Measurements from ENCODE around the gene PLCL2.

The PLCL2 gene

GRCh38 chr3:17039594-17039993 is 154.8 kb downstream of the PLCL2 start:
- Mint-ChIP-seq H3K36me3 (ENCODE audit: low read depth) (peaks cover 35% of the 10 kb centered on the region), H3K4me1 (ENCODE audit: low read depth) (peaks cover 39% of the 10 kb centered on the region)

GRCh38 chr3:17040322-17040989 is 155.7 kb downstream of the PLCL2 start:
- H3K36me3 Mint-ChIP-seq (ENCODE audit: low read depth) = peaks cover 38% of the 10 kb centered on the region

More at GRCh38 chr3:17039594-17039993, 154.8 kb downstream of the PLCL2 start:
- no peak for DNase-seq (ENCODE audit: low spot score)
- Mint-ChIP-seq H3K27ac (no peak overlapping the region), H3K27me3 (ENCODE audit: low read depth) (no peaks in the 10 kb centered on the region), H3K4me3 (no peak overlapping the region), H3K9me3 (no peaks in the 10 kb centered on the region)

GRCh38 chr3:17040990-17041377 is 156.2 kb downstream of the PLCL2 start:
- Mint-ChIP-seq H3K36me3 (ENCODE audit: low read depth) (peaks cover 40% of the 10 kb centered on the region), H3K4me1 (ENCODE audit: low read depth) (peaks cover 41% of the 10 kb centered on the region), H3K9me3 (no peaks in the 10 kb centered on the region), H3K27ac (no peak overlapping the region), H3K4me3 (no peak overlapping the region), H3K27me3 (ENCODE audit: low read depth) (no peaks in the 10 kb centered on the region)
- no peak for DNase-seq (ENCODE audit: low spot score)

More at GRCh38 chr3:17040322-17040989, 155.7 kb downstream of the PLCL2 start:
- no peak overlapping the region for H3K4me3 Mint-ChIP-seq
- H3K27me3 Mint-ChIP-seq (ENCODE audit: low read depth) = no peaks in the 10 kb centered on the region
- no peak for DNase-seq (ENCODE audit: low spot score)
- H3K4me1 Mint-ChIP-seq (ENCODE audit: low read depth) = peaks cover 40% of the 10 kb centered on the region
- no peaks in the 10 kb centered on the region for H3K9me3 Mint-ChIP-seq
- H3K27ac Mint-ChIP-seq = no peak overlapping the region

GRCh38 chr3:17044855-17045254 is 160.1 kb downstream of the PLCL2 start:
- peak overlapping the region; percentile 31 for H3K4me3 Mint-ChIP-seq
- H3K9me3 Mint-ChIP-seq = peaks cover 8% of the 10 kb centered on the region
- peak overlapping the region; percentile 47 for H3K27ac Mint-ChIP-seq
- DNase-seq (ENCODE audit: low spot score) = no peak
- H3K36me3 Mint-ChIP-seq (ENCODE audit: low read depth) = peaks cover 68% of the 10 kb centered on the region
- H3K27me3 Mint-ChIP-seq (ENCODE audit: low read depth) = no peaks in the 10 kb centered on the region
- H3K4me1 Mint-ChIP-seq (ENCODE audit: low read depth) = peaks cover 50% of the 10 kb centered on the region

GRCh38 chr3:17045705-17046104 is 160.9 kb downstream of the PLCL2 start:
- Mint-ChIP-seq H3K27me3 (ENCODE audit: low read depth) (no peaks in the 10 kb centered on the region), H3K36me3 (ENCODE audit: low read depth) (peaks cover 75% of the 10 kb centered on the region), H3K27ac (peak overlapping the region; percentile 61), H3K4me3 (no peak overlapping the region), H3K9me3 (peaks cover 16% of the 10 kb centered on the region), H3K4me1 (ENCODE audit: low read depth) (peaks cover 48% of the 10 kb centered on the region)
- no peak for DNase-seq (ENCODE audit: low spot score)

GRCh38 chr3:17046623-17047022 is 161.9 kb downstream of the PLCL2 start:
- no peaks in the 10 kb centered on the region for H3K27me3 Mint-ChIP-seq (ENCODE audit: low read depth)
- H3K4me3 Mint-ChIP-seq = peak overlapping the region; percentile 2
- H3K27ac Mint-ChIP-seq = no peak overlapping the region
- H3K36me3 Mint-ChIP-seq (ENCODE audit: low read depth) = peaks cover 72% of the 10 kb centered on the region
- H3K9me3 Mint-ChIP-seq = peaks cover 22% of the 10 kb centered on the region
- H3K4me1 Mint-ChIP-seq (ENCODE audit: low read depth) = peaks cover 44% of the 10 kb centered on the region
- DNase-seq (ENCODE audit: low spot score) = no peak

- no peaks in the 10 kb centered on the region for H3K27me3 Mint-ChIP-seq (ENCODE audit: low read depth)
- no peak for DNase-seq (ENCODE audit: low spot score)
- peak overlapping the region; percentile 34 for H3K27ac Mint-ChIP-seq
- peaks cover 78% of the 10 kb centered on the region for H3K36me3 Mint-ChIP-seq (ENCODE audit: low read depth)
- H3K4me3 Mint-ChIP-seq = peak overlapping the region; percentile 2
- peaks cover 47% of the 10 kb centered on the region for H3K4me1 Mint-ChIP-seq (ENCODE audit: low read depth)
- peaks cover 26% of the 10 kb centered on the region for H3K9me3 Mint-ChIP-seq
Measured at GRCh38 chr3:17047162-17047561, 162.4 kb downstream of the PLCL2 start.

GRCh38 chr3:17047894-17048293 is 163.1 kb downstream of the PLCL2 start:
- Mint-ChIP-seq H3K4me1 (ENCODE audit: low read depth) (peaks cover 50% of the 10 kb centered on the region), H3K9me3 (peaks cover 26% of the 10 kb centered on the region), H3K4me3 (peak overlapping the region; percentile 40), H3K36me3 (ENCODE audit: low read depth) (peaks cover 77% of the 10 kb centered on the region), H3K27me3 (ENCODE audit: low read depth) (no peaks in the 10 kb centered on the region), H3K27ac (peak overlapping the region; percentile 58)
- DNase-seq (ENCODE audit: low spot score) = no peak

- DNase-seq (ENCODE audit: low spot score) = no peak
- H3K4me1 Mint-ChIP-seq (ENCODE audit: low read depth) = peaks cover 50% of the 10 kb centered on the region
- no peak overlapping the region for H3K27ac Mint-ChIP-seq
- peaks cover 83% of the 10 kb centered on the region for H3K36me3 Mint-ChIP-seq (ENCODE audit: low read depth)
- no peak overlapping the region for H3K4me3 Mint-ChIP-seq
- H3K27me3 Mint-ChIP-seq (ENCODE audit: low read depth) = no peaks in the 10 kb centered on the region
- peaks cover 34% of the 10 kb centered on the region for H3K9me3 Mint-ChIP-seq
Measured at GRCh38 chr3:17050071-17050470, 165.3 kb downstream of the PLCL2 start.

- H3K4me1 Mint-ChIP-seq (ENCODE audit: low read depth) = peaks cover 49% of the 10 kb centered on the region
- no peak for DNase-seq (ENCODE audit: low spot score)
- no peaks in the 10 kb centered on the region for H3K27me3 Mint-ChIP-seq (ENCODE audit: low read depth)
- H3K27ac Mint-ChIP-seq = no peak overlapping the region
- H3K36me3 Mint-ChIP-seq (ENCODE audit: low read depth) = peaks cover 82% of the 10 kb centered on the region
- H3K9me3 Mint-ChIP-seq = peaks cover 34% of the 10 kb centered on the region
- no peak overlapping the region for H3K4me3 Mint-ChIP-seq
Measured at GRCh38 chr3:17050506-17050905, 165.8 kb downstream of the PLCL2 start.

GRCh38 chr3:17052363-17052762 is 167.6 kb downstream of the PLCL2 start:
- Mint-ChIP-seq H3K4me3 (no peak overlapping the region), H3K27ac (no peak overlapping the region), H3K4me1 (ENCODE audit: low read depth) (peaks cover 36% of the 10 kb centered on the region), H3K27me3 (ENCODE audit: low read depth) (no peaks in the 10 kb centered on the region), H3K36me3 (ENCODE audit: low read depth) (peaks cover 82% of the 10 kb centered on the region), H3K9me3 (peaks cover 37% of the 10 kb centered on the region)
- no peak for DNase-seq (ENCODE audit: low spot score)

- no peak for DNase-seq (ENCODE audit: low spot score)
- Mint-ChIP-seq H3K36me3 (ENCODE audit: low read depth) (peaks cover 79% of the 10 kb centered on the region), H3K4me1 (ENCODE audit: low read depth) (peaks cover 28% of the 10 kb centered on the region), H3K4me3 (peak overlapping the region; percentile 22), H3K9me3 (peaks cover 34% of the 10 kb centered on the region), H3K27ac (peak overlapping the region; percentile 64), H3K27me3 (ENCODE audit: low read depth) (no peaks in the 10 kb centered on the region)
Measured at GRCh38 chr3:17054301-17054981, 169.7 kb downstream of the PLCL2 start.

GRCh38 chr3:17054982-17055343 is 170.2 kb downstream of the PLCL2 start:
- H3K4me1 Mint-ChIP-seq (ENCODE audit: low read depth) = peaks cover 28% of the 10 kb centered on the region
- H3K27me3 Mint-ChIP-seq (ENCODE audit: low read depth) = no peaks in the 10 kb centered on the region
- H3K4me3 Mint-ChIP-seq = peak overlapping the region; percentile 22
- H3K36me3 Mint-ChIP-seq (ENCODE audit: low read depth) = peaks cover 79% of the 10 kb centered on the region
- peaks cover 30% of the 10 kb centered on the region for H3K9me3 Mint-ChIP-seq
- no peak for DNase-seq (ENCODE audit: low spot score)
- peak overlapping the region; percentile 64 for H3K27ac Mint-ChIP-seq

- Mint-ChIP-seq H3K4me1 (ENCODE audit: low read depth) (peaks cover 28% of the 10 kb centered on the region), H3K36me3 (ENCODE audit: low read depth) (peaks cover 77% of the 10 kb centered on the region)
- no peak for DNase-seq (ENCODE audit: low spot score)
Measured at GRCh38 chr3:17055374-17056276, 170.9 kb downstream of the PLCL2 start.

More at GRCh38 chr3:17055374-17056276, 170.9 kb downstream of the PLCL2 start:
- no peak overlapping the region for H3K4me3 Mint-ChIP-seq
- peaks cover 24% of the 10 kb centered on the region for H3K9me3 Mint-ChIP-seq
- H3K27me3 Mint-ChIP-seq (ENCODE audit: low read depth) = no peaks in the 10 kb centered on the region
- peak overlapping the region; percentile 49 for H3K27ac Mint-ChIP-seq

Data from T-helper 2 cell treated with Interferon-gamma antibody and Interleukin-4, amounts not matched to agents 5 μg/mL and 100 μg/mL, for 36 hours (primary cell).